Measurements from ENCODE around the gene C2orf15. TPM values are rescaled to one million over a fixed set of nuclear protein-coding genes. Genes with fewer than 3 reads are reported as not detected.

Gene C2orf15
- total RNA-seq, 1 experiment from 2014 or later: 1.9 TPM

GRCh38 chr2:99198103-99198841 lies 56.8 kb downstream of the C2orf15 start:
- Histone ChIP-seq H2AFZ (ENCODE audit: low read depth, low read length, poor library complexity, severe bottlenecking) (no peak overlapping the region), H3K4me1 (ENCODE audit: control insufficient read depth in 1 of 2, insufficient read depth in 2 of 2, low read length in 2 of 2) (no peaks in the 10 kb centered on the region), H3K27me3 (ENCODE audit: insufficient read depth, low read length) (no peaks in the 10 kb centered on the region), H3K4me3 (replicated peaks in 1 of 2; ENCODE audit: low read depth in 1 of 2, low read length in 2 of 2) (no peak overlapping the region), H3K4me2 (ENCODE audit: low read length) (no peak overlapping the region), H3K79me2 (ENCODE audit: insufficient read depth, low read length) (no peaks in the 10 kb centered on the region), H3K9me2 (ENCODE audit: insufficient read depth) (no peaks in the 10 kb centered on the region), H4K20me1 (ENCODE audit: insufficient read depth) (no peaks in the 10 kb centered on the region), H3K27ac (ENCODE audit: low read depth, low read length) (no peak overlapping the region), H3K9me3 (ENCODE audit: control insufficient read depth in 1 of 2, insufficient read depth in 1 of 2, low read depth in 1 of 2, low read length in 2 of 2) (no peaks in the 10 kb centered on the region), H3K9ac (ENCODE audit: low read length) (no peak overlapping the region), H3K36me3 (ENCODE audit: control insufficient read depth in 1 of 2, insufficient read depth in 2 of 2, low read length in 2 of 2) (peaks cover 16 to 17% of the 10 kb centered on the region in 2 experiments; a peak in 3 of 4 replicates)
- ChIA-PET POLR2A (no interaction called here), CTCF (no interaction called here), RAD21 (ENCODE audit: low non-redundant PET in 1 of 2, low total read pairs in 2 of 2, uncharacterized antibody in 2 of 2, unreplicated experiment in 2 of 2) (no interaction called here)
- TF ChIP-seq ZFX (IDR thresholded peaks at IDR 0.05) (no peak), EZH2 (IDR thresholded peaks at IDR 0.05) (no peak), JUND (IDR thresholded peaks at IDR 0.05) (no peak), EZH2phosphoT487 (IDR thresholded peaks at IDR 0.05; ENCODE audit: borderline replicate concordance) (no peak), ATF3 (IDR thresholded peaks at IDR 0.05) (no peak), YY1 (IDR thresholded peaks at IDR 0.05; ENCODE audit: extremely low read depth, insufficient replicate concordance, low read depth, low read length) (no peak), SIN3A (IDR thresholded peaks at IDR 0.05; ENCODE audit: low read depth) (no peak), SP1 (IDR thresholded peaks at IDR 0.05; ENCODE audit: low read depth) (no peak), ELF1 (IDR thresholded peaks at IDR 0.05; ENCODE audit: borderline replicate concordance, low read depth) (no peak), FOSL1 (IDR thresholded peaks at IDR 0.05; ENCODE audit: low read depth) (no peak), TCF7L2 (IDR thresholded peaks at IDR 0.05; ENCODE audit: borderline replicate concordance, extremely low read depth, insufficient read depth, insufficient read length) (no peak), REST (IDR thresholded peaks at IDR 0.05; ENCODE audit: low read depth) (no peak), CEBPB (IDR thresholded peaks at IDR 0.05; ENCODE audit: low read depth) (no peak), MAX (IDR thresholded peaks at IDR 0.05) (no peak)
- no peak for ATAC-seq
- no peak for DNase-seq (ENCODE audit: low read depth, low spot score)
- no TSS peak for BruUV-seq (replicated peaks)
- intact Hi-C loops (cut with micrococcal nuclease): no loop called here

All from HCT116 (cell line).